Middle frontal gyrus (tissue), 1 donor: Measurements from ENCODE around the gene NTM.
"Not testable (repeated sequence)": the region's sequence is repeated elsewhere in the genome, so short reads cannot be mapped to it uniquely, and the experiment has no call there.

ENCODE experiments used
- DNase-seq: peaks from one replicate; pipeline ENCODE4 v3.0.0-alpha.2; 2015; ENCODE audit warnings: low spot score; ENCODE audit errors: extremely low spot score

Gene NTM

GRCh38 chr11:132335311-132335710 is 964.9 kb downstream of the NTM start:
- DNase-seq = no peak

DNA sequence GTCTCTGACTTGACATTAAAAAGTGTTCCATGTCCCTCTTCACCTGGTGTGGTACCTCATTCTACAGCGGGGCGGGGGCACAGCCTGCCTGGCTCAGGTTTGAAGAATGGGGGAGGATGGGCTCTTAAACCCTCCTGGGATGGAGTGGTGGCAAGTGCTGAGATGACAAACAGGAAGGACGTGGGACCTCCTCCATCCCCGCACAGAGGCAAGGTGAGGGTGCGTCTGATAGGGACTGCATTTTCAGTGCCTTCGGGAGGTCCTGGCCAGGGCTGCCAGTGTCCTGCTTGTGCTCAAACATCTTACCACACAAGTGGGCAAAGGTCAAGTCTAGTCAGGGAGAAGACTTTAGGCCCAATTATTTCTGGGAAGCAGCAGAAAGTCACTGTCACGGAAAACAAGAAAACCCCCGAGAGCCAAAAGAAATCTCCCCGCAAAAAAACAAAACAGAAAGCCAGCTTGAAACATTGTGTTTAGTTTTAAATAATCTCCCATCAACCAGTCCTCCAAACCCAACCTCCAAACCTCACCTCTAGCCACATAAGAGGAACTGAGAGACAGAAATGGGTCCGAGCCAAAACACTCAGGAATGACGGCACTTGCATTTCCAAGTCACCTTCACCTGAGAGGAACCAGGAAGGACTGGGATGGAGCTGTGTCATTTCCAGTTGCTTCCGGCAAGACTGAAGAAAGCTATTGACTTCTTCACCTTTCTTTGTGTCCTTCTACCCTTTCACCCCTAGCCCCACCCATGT is 966.5 kb downstream of the NTM start:
- no peak for DNase-seq

- no peak for DNase-seq
These were observed 967.5 kb downstream of the NTM start for GRCh38 chr11:132337819-132338416.

GRCh38 chr11:132342408-132342807 is 972.0 kb downstream of the NTM start:
- DNase-seq = no peak

DNA sequence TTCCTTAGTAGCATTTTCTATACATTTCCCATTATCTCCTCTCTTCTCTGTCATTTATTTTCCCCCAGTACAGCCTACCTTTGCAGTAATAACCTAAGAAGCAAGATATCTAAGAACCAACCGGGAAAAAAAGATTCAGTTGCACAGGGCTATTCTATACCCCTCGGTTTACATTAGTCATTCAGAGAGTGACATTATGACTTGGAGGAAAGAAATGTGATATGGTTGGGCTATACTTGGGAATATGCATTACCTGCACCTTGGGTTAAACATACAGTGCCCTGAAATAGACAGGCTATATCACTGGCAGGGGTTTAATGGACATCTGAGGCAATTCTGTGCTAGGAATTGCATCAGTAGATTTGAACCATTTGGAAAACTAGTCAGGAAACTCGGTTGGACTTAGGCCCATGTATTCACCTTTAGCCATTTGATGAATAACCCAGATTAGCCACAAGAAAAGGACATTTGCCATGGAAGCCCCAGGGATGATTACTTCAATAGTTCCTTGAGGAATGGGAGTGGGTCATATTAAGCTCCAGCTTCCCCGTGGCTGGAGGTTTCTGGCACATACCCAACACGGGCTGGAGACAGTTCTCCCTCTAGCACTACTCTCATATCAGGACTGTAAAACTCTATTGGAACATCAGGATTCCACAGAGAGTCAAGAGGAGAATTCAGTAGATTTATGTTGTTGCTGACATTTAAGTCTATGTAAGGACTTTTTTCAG is 973.2 kb downstream of the NTM start:
- no peak for DNase-seq

DNA sequence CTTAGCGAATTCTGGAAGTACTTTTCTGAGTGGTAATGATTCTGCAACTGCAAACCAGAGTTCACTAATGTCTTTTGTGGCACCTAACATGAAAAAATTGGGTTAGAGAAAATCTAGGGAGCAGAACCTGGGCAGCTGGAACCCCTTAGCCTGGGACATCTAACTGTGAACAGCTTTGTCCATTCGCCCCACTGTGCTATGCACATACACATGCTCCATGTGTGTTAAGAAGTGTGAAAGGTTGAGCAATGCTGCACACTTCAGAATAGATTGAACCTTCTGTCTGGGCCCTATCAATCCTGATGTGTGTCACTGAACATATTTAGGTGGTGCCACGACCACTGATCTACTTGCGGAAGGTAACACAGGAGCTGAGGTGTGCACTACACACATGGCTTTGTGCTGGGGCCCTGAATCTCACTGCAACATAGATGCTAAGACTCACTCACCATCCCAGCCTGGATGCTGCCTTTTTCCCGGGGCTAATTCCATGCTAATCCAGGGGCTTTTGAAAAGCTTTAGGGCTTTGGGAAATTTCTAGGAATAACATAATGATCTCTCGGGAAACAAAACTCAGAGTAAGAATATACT is 976.2 kb downstream of the NTM start:
- no peak for DNase-seq

DNA sequence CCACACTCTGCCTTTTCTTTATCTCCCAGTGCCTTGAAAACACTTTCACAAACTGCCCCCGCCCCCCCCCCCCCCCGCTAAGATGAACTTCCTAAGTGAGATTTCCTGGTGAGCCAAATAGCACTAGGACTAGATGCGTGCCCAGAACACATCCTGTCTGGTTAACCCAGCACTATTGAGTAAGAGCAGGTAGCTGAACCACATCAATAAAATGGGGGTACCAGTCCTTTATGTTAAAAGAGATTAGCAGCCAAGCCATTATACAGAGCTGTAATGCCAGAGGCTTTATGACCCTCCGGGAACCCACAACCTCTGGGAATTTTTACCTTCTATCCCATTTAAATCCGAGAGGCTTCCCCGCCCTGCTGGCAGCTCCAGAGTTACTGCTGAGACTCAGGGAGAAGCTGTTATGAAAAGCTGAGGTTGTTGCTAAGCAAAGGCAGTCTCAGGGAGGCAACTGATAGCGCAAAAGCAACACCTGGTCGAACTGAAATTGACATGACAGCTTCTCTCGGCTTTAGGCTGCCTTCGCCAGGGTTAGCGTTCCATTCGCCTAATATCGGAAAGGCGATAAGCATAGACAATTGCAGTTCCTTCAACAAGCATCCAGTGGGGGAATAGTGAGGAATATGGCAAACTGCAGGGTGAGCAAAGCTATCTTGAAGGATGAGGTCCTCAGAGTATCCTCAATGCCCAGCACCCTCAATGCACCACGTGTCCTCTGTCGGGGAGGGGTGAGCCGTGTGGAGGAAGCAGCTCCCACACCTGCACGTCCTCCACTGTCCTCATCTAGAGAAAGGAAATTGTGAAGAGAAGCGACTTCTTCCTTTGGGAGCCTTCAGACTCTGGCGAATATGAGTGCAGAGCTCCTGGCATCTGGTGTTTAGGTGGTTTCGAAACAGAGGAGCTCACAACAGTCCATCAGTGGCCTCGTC is 977.0 kb downstream of the NTM start:
- no peak for DNase-seq

GRCh38 chr11:132349811-132350733 is 979.7 kb downstream of the NTM start:
- no peak for DNase-seq

- no peak for DNase-seq
These were observed 980.6 kb downstream of the NTM start for GRCh38 chr11:132351050-132351449.

DNA sequence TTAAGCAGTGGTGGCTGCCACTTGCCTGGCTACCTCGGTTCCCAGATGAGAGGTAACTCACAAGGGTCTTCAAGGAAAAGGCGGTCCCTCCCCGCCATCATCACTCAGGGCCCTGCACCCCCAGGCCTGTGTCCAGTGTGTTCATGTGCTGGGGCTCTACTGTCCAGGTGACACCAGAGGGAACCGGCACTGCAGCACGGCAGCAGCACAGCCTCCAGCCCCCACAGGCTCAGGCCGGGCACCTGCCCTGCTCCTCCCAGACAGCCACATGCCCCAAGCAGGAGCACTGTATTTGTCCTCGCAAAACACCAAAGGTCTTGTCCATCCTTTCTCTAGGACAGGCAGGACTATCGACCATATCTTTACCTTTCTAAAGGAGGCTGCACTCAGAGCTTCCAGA is 982.1 kb downstream of the NTM start:
- no peak for DNase-seq

DNA sequence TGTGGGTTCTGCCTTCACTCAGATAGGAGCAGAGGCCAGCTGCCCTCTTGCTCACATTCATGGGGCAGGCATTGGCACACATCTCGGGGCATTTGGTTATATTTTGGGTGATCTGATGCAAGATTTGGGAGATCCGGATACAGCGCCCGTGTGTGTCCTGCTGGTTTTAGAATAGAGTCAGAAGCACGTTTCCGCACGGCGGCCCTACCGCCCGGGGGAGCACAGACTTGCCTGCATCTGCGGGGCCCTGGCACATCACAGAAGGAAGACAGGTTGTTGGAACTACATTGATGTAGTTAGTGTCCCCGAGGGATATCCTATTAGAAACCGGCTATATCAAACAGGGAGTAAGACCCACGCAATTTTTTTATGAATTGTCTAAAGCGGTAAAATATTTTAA is 982.8 kb downstream of the NTM start:
- DNase-seq = no peak

DNA sequence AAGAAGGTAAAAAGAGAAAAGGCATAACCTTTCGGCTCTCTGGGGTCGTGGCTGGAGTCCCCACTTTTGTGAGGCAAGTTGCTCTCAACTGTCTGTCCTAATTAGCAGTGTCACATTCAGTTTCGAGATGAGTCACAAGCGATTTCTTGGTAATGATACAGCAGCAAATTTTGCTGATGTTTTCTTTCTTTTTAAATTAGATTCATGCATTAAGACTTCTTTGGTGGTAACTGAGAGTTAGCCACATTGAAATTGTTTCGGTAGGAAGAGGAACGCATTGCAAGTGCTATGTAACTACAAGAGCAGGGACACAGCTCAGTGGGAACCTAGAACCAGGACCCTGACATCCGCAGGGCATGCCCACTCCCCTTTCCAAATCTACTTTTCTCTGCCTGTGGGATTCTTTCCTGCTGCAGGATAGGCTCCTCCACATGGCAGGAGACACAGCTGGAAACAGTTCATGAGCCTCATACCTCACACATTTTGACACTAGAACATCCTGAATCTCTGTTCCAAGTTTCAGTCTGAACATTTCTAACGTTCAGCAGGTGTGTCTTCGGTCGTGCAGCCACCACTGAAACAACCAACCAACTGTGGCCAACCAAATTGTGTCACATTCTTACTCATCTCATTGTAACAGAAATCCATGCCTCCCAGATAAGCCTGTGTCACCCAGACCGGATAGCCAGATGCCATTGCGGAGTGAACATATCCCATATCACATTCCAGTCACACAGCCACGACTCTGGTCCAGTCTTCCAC is 987.6 kb downstream of the NTM start:
- no peak for DNase-seq

GRCh38 chr11:132358573-132358953 is 988.1 kb downstream of the NTM start:
- DNase-seq = no peak

DNA sequence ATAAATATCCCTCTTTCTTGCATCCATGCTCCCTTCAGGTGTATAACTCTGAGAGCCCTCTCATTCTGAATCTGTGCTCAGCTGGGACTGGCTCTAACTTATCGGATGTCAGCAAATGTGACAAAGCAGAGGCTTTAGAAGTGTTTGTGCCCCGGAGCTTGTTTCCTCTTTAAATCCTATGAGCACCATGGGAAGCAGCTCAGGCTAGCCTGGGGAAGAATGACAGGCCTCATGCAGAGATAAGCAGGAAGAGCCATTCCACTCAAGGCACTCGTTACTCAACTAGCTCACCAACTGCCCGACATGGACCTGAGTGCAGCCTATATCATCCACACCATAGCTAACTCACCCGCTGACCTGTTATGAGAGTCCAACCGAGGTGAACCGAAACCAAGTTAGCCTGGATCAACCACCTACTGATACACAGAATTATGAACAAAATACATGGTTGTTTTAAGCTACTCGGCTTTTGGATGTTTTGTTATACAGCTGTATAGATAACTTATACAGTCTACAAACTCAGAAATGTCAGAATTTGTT is 990.7 kb downstream of the NTM start:
- no peak for DNase-seq

- no peak for DNase-seq
These were observed 995.2 kb downstream of the NTM start for GRCh38 chr11:132365650-132366049.

DNA sequence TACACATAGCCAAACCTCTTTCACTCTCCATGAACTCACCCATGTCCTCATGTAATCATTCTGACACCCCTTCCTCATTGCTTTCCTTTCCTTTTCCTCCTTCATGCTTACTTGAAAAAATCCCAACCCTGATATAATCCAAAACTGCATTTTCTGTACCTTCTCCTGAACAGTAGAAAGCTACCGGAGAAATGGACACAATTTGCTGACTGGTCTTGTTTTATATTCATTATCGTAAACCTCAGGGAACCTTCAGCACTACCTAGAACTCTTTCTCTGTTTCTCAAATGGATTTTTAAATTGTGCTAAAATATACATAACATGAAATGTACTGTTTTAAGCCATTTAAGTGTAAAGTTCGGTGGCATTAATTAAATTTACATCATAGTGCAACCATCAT is 996.9 kb downstream of the NTM start:
- DNase-seq = no peak

- not testable (repeated sequence) for DNase-seq
These were observed 999.7 kb downstream of the NTM start for GRCh38 chr11:132370114-132370513.

DNA sequence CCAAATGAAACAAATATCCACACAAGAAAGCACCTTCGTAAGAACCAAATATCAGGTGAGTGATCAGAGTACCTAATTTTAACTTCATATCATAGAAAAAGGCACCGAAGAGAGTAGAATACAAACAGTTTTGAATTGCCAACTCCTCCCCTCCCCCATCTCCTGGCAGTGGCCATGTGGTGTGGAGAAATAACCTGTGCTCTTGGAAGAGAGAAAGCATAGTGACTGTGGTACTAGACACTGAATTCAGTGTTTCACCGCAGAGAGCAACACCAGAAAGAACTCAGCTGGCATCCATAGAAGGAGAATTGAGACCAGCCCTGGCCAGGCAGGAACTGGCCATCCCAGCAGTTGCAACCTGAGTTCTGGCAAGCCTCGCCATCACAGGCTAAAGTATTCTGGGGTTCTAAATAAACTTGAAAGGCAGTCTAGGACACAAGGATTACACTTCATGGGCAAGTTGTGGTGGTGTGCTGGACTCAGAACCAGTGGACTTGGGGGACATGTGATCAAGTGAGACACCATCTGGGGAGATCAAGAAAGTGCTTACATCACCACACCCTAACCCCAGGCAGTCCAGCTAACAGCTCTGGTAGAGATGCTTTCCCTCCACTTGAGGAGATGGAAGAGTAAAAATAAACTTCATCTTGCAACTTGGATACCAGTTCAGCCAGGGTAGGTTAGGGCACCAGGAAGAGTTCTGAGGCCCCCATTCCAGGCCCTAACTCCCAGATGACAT is 1003.2 kb downstream of the NTM start:
- no peak for DNase-seq
